GM03348 (cell line): Measurements from ENCODE around the gene ADAMTS12.

ENCODE experiments used
- DNase-seq: peaks from one replicate; pipeline ENCODE4 v3.0.0; 2012; ENCODE audit warnings: low spot score

Gene ADAMTS12

DNA sequence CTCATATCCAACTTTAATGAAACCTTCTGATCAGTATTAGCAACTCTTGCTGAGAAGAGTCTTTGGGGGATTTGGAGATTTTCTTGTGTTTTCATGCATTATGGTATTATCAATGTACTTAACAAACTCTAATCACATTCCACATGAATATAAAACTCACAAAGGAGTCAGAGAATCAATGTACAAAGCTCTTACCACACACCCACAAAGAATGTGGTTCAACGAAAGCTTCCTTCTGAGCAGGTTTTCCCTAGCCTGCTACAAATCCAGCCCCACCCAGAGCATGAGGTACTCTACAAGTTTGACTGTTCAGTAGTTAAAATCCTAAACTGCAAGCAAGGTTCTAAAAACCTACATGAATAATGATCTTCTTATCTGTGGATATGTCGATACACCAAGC is 240.9 kb downstream of the ADAMTS12 start:
- DNase-seq: peak; percentile 19

GRCh38 chr5:33649549-33650482 is 242.0 kb downstream of the ADAMTS12 start:
- DNase-seq: peak; percentile 82

- no peak for DNase-seq
Measured at GRCh38 chr5:33641744-33642505, 249.9 kb downstream of the ADAMTS12 start.

GRCh38 chr5:33639474-33639873 is 252.3 kb downstream of the ADAMTS12 start:
- no peak for DNase-seq

DNA sequence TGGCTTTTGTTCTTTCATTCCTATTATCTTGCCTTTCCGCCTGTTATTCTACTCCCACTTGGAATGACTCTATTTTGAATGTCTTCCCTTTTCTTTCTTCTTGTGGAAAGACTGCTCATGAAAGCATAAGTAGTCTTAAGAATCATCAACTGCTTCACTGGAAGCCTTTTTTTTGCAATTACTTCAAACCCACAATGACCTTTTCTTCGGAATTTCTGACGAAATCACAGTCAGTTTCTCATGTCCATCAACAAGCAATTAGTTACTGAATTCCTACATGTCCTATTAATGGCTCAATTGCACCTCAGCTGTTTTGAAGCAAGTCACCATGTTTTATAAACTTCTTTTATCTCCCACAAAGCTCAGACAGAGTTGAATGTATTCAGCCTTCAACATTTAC is 254.8 kb downstream of the ADAMTS12 start:
- DNase-seq: no peak

DNA sequence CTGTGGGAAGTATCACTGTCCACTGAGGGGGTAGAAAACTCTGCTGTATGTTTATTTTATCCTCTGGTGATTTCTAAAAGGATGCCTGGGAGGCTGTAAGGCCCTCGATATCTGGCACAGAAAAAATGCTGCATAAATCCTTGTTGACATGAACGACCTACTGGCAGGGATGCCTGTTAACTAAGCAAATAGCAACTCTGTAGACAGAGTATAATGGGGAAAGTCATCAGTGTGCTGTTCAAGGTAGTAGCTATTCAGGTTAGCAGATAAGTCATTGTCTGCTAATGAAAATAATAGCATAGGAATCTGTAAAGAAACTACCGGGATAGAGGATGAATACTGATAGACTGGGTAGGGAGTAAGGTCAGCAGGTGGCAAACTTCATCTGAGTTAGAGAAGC is 256.2 kb downstream of the ADAMTS12 start:
- no peak for DNase-seq

DNA sequence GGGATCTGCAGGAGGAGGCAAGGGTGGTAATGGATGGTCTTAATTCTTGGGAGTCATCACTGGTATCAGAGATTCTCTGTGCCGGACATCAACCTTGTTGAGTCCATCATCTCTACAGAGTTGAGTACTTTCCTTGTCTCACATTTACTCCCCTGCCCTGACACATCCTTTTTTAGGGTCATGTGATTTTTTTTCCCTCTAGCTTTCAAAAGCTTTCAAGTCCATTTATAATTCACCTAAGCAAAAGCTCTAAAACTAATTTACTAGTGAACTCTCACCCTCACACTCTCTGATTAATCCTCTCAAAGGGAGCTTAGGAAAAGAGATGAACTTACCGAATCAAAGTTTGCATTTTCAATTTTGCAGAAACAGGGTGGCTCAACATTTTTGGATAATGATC is 258.1 kb downstream of the ADAMTS12 start:
- DNase-seq: no peak

DNA sequence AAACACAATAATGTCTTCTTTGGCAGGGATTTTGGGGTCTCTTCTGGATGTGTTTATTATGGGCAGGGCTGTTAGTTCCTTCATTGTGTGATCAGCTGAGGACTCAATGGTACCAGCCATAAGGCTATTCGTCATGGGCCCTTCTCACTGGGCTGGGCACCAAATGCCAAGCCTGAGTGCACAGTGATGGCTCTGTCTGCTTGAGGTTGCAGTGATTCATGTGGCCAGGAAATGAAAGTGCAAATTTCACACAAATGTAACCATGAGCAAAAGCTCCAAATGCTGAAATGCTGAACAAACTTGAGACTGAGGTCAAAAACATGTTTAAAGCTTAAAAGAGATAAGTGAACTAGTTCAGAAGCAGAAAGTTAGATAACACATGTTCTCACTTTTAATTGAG is 260.0 kb downstream of the ADAMTS12 start:
- peak; percentile 13 for DNase-seq

- no peak for DNase-seq
Measured at GRCh38 chr5:33631139-33631538, 260.7 kb downstream of the ADAMTS12 start.

DNA sequence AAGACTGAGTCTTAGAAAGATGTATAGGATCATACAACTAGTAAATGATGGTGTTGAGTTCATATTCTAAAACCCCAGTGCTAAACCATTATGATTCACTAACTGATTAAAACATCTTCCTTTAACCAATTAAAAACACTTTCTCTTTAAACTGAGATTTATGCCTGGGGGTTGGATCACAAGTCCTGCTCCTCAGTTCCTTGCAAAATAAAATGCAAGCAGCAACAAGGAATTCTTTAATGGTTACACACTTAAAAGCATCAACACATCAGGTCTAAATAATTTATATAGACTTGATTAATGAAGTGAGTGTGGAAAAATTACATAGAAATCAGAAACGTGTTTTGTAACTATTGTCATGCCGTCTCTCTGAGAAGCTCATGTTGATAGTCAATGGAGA is 261.8 kb downstream of the ADAMTS12 start:
- DNase-seq: no peak

DNA sequence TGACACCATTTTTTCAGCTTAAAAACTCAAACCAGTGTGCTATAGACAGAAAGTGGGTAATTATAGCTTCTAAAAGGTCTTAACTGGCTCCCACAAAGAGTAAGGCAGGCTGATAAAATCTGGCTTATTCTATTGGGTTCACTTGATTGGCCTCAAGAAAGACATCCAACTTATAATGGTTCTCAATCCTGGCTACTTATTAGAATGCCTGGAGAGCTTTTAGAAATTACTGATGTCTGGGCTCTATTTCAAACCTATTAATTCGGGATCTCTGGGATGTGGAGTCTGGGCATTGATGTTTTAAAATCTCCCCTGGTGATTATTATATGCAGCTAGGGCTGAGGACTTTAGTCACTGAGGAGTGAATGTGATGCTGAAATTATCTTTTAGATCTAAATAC is 263.0 kb downstream of the ADAMTS12 start:
- no peak for DNase-seq

GRCh38 chr5:33621514-33621913 is 270.3 kb downstream of the ADAMTS12 start:
- no peak for DNase-seq

- no peak for DNase-seq
Measured at GRCh38 chr5:33614039-33614438, 277.8 kb downstream of the ADAMTS12 start.

- peak; percentile 44 for DNase-seq
Measured at GRCh38 chr5:33612386-33612785, 279.4 kb downstream of the ADAMTS12 start.

GRCh38 chr5:33611877-33612276 is 279.9 kb downstream of the ADAMTS12 start:
- peak; percentile 62 for DNase-seq

DNA sequence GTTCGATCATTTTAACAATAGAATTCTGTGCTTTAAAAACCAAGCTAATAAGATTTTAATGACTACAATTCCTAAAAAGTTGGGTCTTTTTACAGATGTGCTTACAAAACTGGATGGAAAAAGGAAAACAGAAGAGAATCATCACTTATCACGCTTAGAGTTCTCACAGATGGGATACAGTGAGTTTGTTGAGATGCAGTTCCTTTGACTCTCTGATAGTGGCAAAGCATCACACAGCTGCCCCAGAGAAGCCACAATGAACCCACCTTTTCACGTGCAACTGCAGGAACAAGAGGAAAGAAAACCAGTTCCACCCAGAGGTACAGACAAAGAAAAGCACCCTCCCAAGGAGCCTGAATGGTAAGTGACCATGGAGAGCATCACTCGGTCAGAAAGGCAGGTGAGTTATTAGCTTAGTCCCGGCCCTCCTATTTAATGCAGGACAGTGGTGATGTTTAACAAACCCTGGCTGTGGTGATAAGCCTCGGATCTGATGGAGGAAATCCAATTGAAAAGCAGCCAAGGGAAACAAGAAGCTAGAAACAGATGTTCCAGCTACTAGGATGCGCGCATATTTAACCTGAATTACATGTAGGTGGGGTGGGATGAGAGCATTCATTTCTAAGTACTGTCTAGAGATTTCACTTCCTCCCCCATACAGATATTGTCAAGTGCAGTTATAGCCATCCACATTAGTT is 283.3 kb downstream of the ADAMTS12 start:
- DNase-seq: no peak

- DNase-seq: no peak
Measured at GRCh38 chr5:33604503-33604902, 287.3 kb downstream of the ADAMTS12 start.

GRCh38 chr5:33601881-33602280 is 289.9 kb downstream of the ADAMTS12 start:
- no peak for DNase-seq

- no peak for DNase-seq
Measured at GRCh38 chr5:33595303-33595702, 296.5 kb downstream of the ADAMTS12 start.

GRCh38 chr5:33594006-33594405 is 297.8 kb downstream of the ADAMTS12 start:
- no peak for DNase-seq

DNA sequence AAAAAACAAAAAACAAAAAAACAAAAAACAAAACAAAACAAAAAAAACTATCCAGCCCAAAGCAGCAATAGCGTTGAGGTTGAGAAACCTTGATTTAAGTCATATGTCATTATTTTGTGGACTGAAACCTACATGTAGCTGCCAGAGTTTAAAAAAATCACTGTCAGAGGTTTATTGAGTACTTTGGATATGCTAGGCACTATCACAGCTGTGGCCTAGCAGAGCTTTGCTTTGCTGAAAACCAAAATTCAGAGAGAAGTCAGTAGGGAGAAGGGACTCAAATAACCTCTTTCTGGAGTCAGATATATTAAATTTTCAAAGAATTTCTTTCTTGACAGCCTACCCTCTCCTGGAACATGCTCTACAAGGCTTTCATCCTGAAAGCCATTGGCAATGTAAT is 299.5 kb downstream of the ADAMTS12 start:
- no peak for DNase-seq

- DNase-seq: no peak
Measured at GRCh38 chr5:33588654-33589372, 303.0 kb downstream of the ADAMTS12 start.
